Right lobe of liver (tissue), 6 donors: ENCODE data around the gene LTBP1. TPM values are rescaled to one million over a fixed set of nuclear protein-coding genes. Genes with fewer than 3 reads are reported as not detected.

ENCODE experiments used
- ATAC-seq, 4 donors: fragments of 200-7000 bp; cut with Tn5 transposase; one replicate each; pipeline ENCODE4 v1.9.1; 2020; ENCODE audit warnings: mild to moderate bottlenecking in 4 of 4, moderate library complexity in 4 of 4
- DNase-seq, 3 donors: peaks; one replicate each; pipeline ENCODE4 v3.0.0-alpha.2; 2020
- H3K27ac ChIP-seq, 3 donors: fragments of 200-600 bp; one replicate each; pipeline ENCODE4 v1.8.0; 2022
- H3K27me3 ChIP-seq, 2 donors: fragments of 200-600 bp; one replicate each; pipeline ENCODE4 v1.8.0; 2022
- H3K36me3 ChIP-seq, 4 donors: fragments of 200-600 bp; sonication (generic) in 1 of 4; one replicate each; pipeline versions ENCODE4 v1.5.1 to v1.8.0; 2017 to 2022; ENCODE audit warnings: control low read depth in 1 of 4
- H3K4me1 ChIP-seq, 4 donors: fragments of 200-600 bp; sonication (generic) in 1 of 4; one replicate each; pipeline versions ENCODE4 v1.5.1 to v1.8.0; 2017 to 2022; ENCODE audit warnings: control low read depth in 1 of 4
- H3K4me3 ChIP-seq, 3 donors: fragments of 200-600 bp; one replicate each; pipeline ENCODE4 v1.8.0; 2022
- H3K9me3 ChIP-seq, 4 donors: fragments of 200-600 bp; sonication (generic) in 1 of 4; one replicate each; pipeline versions ENCODE4 v1.5.1 to v1.8.0; 2017 to 2022; ENCODE audit warnings: control low read depth in 1 of 4
- CTCF ChIP-seq, 4 donors: fragments of 200-600 bp in 3 of 4; fragments of 450-650 bp in 1 of 4; IDR thresholded peaks; one replicate each; pipeline versions ENCODE4 v1.5.1 to v1.8.0; 2016 to 2022; ENCODE audit warnings: antibody characterized with exemption in 4 of 4, mild to moderate bottlenecking in 2 of 4
- POLR2A ChIP-seq: fragments of 450-650 bp; IDR thresholded peaks from one replicate; pipeline ENCODE4 v1.6.1; 2017; ENCODE audit warnings: antibody characterized with exemption, mild to moderate bottlenecking
- WGBS: methylation state at CpG from one replicate; pipeline ENCODE4 v1.1.6; 2018; ENCODE audit warnings: low coverage, low lambda C conversion rate; ENCODE audit not compliant: insufficient coverage; ENCODE audit errors: missing lambda C conversion rate; 5-methylcytosine and 5-hydroxymethylcytosine counted together
- intact Hi-C, 2 donors: fragments of 100-400 bp; cut with DNase I; formaldehyde crosslinking; loops; one replicate each; pipeline versions ENCODE4 v1.11.2 to v1.14.1; 2022
- total RNA-seq, 6 experiments: library from RNA; depleted of rRNA in 2 of 6; stranded (reverse); fragments of >200 nt in 2 of 6; fragmentation: NEBNext Ultra II Directional in 3 of 6; extraction: Animal tissue kit (Norgen Biotek cat#: 25700) in 3 of 6; gene quantifications; one replicate each; pipeline versions ENCODE4 v1.1.0 to v1.2.4, GENCODE V29; 2016 to 2023
- donor health status: DM: no; HTN: yes; CAD: no.
- donor health status: DM: no; HTN: no; CAD: no.
- donor health status: DM: no; HTN: no; CAD: no.
- donor health status: DM: no; HTN: yes; CAD: no.
- donor health status: DM: no; HTN: yes; CAD: no.

Gene LTBP1
- total RNA-seq, 6 experiments from 2014 or later = 5.4 to 14.2 (median 9.1) TPM

GRCh38 chr2:33343387-33343895 lies 396.7 kb downstream of the LTBP1 start:
- Histone ChIP-seq H3K9me3 (no peaks in the 10 kb centered on the region), H3K36me3 (no peaks in the 10 kb centered on the region), H3K4me1 (peaks cover 0 to 7% (median 0%) of the 10 kb centered on the region in 4 donors), H3K27ac (no peak overlapping the region), H3K27me3 (no peaks in the 10 kb centered on the region), H3K4me3 (no peak overlapping the region)
- ATAC-seq (no peak), DNase-seq (no peak)
- no peak for TF ChIP-seq CTCF (IDR thresholded peaks at IDR 0.05)
- no peak for TF ChIP-seq POLR2A
- 67% methylated on average over 3 of the region's 3 CpGs for WGBS
- intact Hi-C loops = no loop called here

- Histone ChIP-seq H3K27ac (no peak overlapping the region), H3K27me3 (no peaks in the 10 kb centered on the region), H3K4me3 (no peak overlapping the region), H3K4me1 (peaks cover 0 to 7% (median 0%) of the 10 kb centered on the region in 4 donors), H3K36me3 (no peaks in the 10 kb centered on the region), H3K9me3 (no peaks in the 10 kb centered on the region)
- no peak for ATAC-seq
- intact Hi-C loops = no loop called here
- 60% methylated on average over 3 of the region's 3 CpGs for WGBS
- no peak for DNase-seq
- no peak for TF ChIP-seq CTCF (IDR thresholded peaks at IDR 0.05)
- TF ChIP-seq POLR2A = no peak
Observed at GRCh38 chr2:33344230-33344629, 397.5 kb downstream of the LTBP1 start.

GRCh38 chr2:33347856-33348255 lies 401.1 kb downstream of the LTBP1 start:
- Histone ChIP-seq H3K27me3 (no peaks in the 10 kb centered on the region), H3K36me3 (no peaks in the 10 kb centered on the region), H3K27ac (no peak overlapping the region), H3K4me1 (peaks cover 0 to 7% (median 0%) of the 10 kb centered on the region in 4 donors), H3K4me3 (no peak overlapping the region), H3K9me3 (no peaks in the 10 kb centered on the region)
- DNase-seq (no peak), ATAC-seq (peak in 3 of 4 donors; percentile 34 to 86 (median 64))
- WGBS = 66% methylated on average over 3 of the region's 3 CpGs
- TF ChIP-seq POLR2A = no peak
- TF ChIP-seq CTCF (IDR thresholded peaks at IDR 0.05) = no peak
- intact Hi-C loops = no loop called here

- intact Hi-C loops = no loop called here
- DNase-seq = no peak
- Histone ChIP-seq H3K36me3 (no peaks in the 10 kb centered on the region), H3K4me1 (peaks cover 0 to 7% (median 0%) of the 10 kb centered on the region in 4 donors), H3K4me3 (no peak overlapping the region), H3K27ac (no peak overlapping the region), H3K27me3 (no peaks in the 10 kb centered on the region), H3K9me3 (no peaks in the 10 kb centered on the region)
- TF ChIP-seq POLR2A = no peak
- TF ChIP-seq CTCF (IDR thresholded peaks at IDR 0.05) = no peak
- no peak for ATAC-seq
Observed at GRCh38 chr2:33350632-33351031, 403.9 kb downstream of the LTBP1 start.

- no peak for DNase-seq
- ATAC-seq = no peak
- TF ChIP-seq CTCF (IDR thresholded peaks at IDR 0.05) = no peak
- TF ChIP-seq POLR2A = no peak
- H3K9me3 ChIP-seq = no peaks in the 10 kb centered on the region
- H3K27ac ChIP-seq = no peak overlapping the region
- H3K4me1 ChIP-seq = peaks cover 0 to 7% (median 0%) of the 10 kb centered on the region in 4 donors
- no peak overlapping the region for H3K4me3 ChIP-seq
- no peaks in the 10 kb centered on the region for H3K36me3 ChIP-seq
- no peaks in the 10 kb centered on the region for H3K27me3 ChIP-seq
- intact Hi-C loops = no loop called here
Observed at GRCh38 chr2:33351781-33352180, 405.0 kb downstream of the LTBP1 start.
